OCI-M1 (cell line): ENCODE measurements around the gene TMEM59L.

ENCODE experiments used
- DNase-seq: peaks from one replicate; lab custom pipeline; 2025; lab: John Stamatoyannopoulos, UW

The TMEM59L gene

GRCh38 chr19:18637673-18638630 lies 25.3 kb downstream of the TMEM59L start:
- DNase-seq = peak; percentile 51

- no peak for DNase-seq
These were observed 27.1 kb downstream of the TMEM59L start for GRCh38 chr19:18639706-18640243.

- DNase-seq = peak; percentile 75
These were observed 31.7 kb downstream of the TMEM59L start for GRCh38 chr19:18644196-18645034.

- no peak for DNase-seq
These were observed 32.4 kb downstream of the TMEM59L start for GRCh38 chr19:18645035-18645511.

GRCh38 chr19:18646535-18647370 lies 34.1 kb downstream of the TMEM59L start:
- DNase-seq = no peak

GRCh38 chr19:18647371-18647767 lies 34.7 kb downstream of the TMEM59L start:
- no peak for DNase-seq

- no peak for DNase-seq
These were observed 35.1 kb downstream of the TMEM59L start for GRCh38 chr19:18647807-18648206.

GRCh38 chr19:18648973-18649315 lies 36.3 kb downstream of the TMEM59L start:
- no peak for DNase-seq

- no peak for DNase-seq
These were observed 36.8 kb downstream of the TMEM59L start for GRCh38 chr19:18649371-18650020.

GRCh38 chr19:18650021-18650390 lies 37.3 kb downstream of the TMEM59L start:
- no peak for DNase-seq

- no peak for DNase-seq
These were observed 37.9 kb downstream of the TMEM59L start for GRCh38 chr19:18650468-18651041.

- DNase-seq = no peak
These were observed 38.6 kb downstream of the TMEM59L start for GRCh38 chr19:18651300-18651699.

- no peak for DNase-seq
These were observed 39.1 kb downstream of the TMEM59L start for GRCh38 chr19:18651733-18652132.

GRCh38 chr19:18653853-18654252 lies 41.2 kb downstream of the TMEM59L start:
- no peak for DNase-seq

- no peak for DNase-seq
These were observed 41.8 kb downstream of the TMEM59L start for GRCh38 chr19:18654469-18654868.

- no peak for DNase-seq
These were observed 42.6 kb downstream of the TMEM59L start for GRCh38 chr19:18655173-18655844.

- no peak for DNase-seq
These were observed 43.8 kb downstream of the TMEM59L start for GRCh38 chr19:18656337-18657086.

- DNase-seq = no peak
These were observed 45.1 kb downstream of the TMEM59L start for GRCh38 chr19:18657590-18658365.
